DOHH2 (cell line): Measurements from ENCODE around the gene WTIP.
"Not testable (repeated sequence)": the region's sequence is repeated elsewhere in the genome, so short reads cannot be mapped to it uniquely, and the experiment has no call there.

Experiments
- H3F3A ChIP-seq: fragments of 200-600 bp; sonication (generic), shearing (Covaris generic); 2 replicates; pipeline ENCODE4 v1.6.0; 2016; ENCODE audit warnings: antibody characterized with exemption, mild to moderate bottlenecking; ENCODE audit not compliant: control insufficient read depth, insufficient read depth
- H3K27ac ChIP-seq: fragments of 200-600 bp; sonication (generic); 2 replicates; pipeline ENCODE4 v1.5.1; 2014; ENCODE audit warnings: low read depth, mild to moderate bottlenecking, low read length, moderate library complexity
- H3K27me3 ChIP-seq: fragments of 200-600 bp; sonication (generic); 2 replicates; pipeline ENCODE4 v1.6.1; 2014; ENCODE audit warnings: mild to moderate bottlenecking, low read length, mixed read lengths; ENCODE audit not compliant: control insufficient read depth
- H3K36me3 ChIP-seq: fragments of 200-600 bp; sonication (generic); 2 replicates; pipeline ENCODE4 v1.6.1; 2014; ENCODE audit warnings: mild to moderate bottlenecking, low read length, moderate library complexity, mixed read lengths; ENCODE audit not compliant: control insufficient read depth
- H3K4me1 ChIP-seq: fragments of 200-600 bp; sonication (generic); 2 replicates; pipeline ENCODE4 v1.6.1; 2014; ENCODE audit warnings: mild to moderate bottlenecking, low read length, mixed read lengths; ENCODE audit not compliant: control insufficient read depth
- H3K4me2 ChIP-seq: fragments of 200-600 bp; sonication (generic); 2 replicates; pipeline ENCODE4 v1.6.0; 2014; ENCODE audit warnings: mild to moderate bottlenecking, low read length, moderate library complexity
- H3K4me3 ChIP-seq: fragments of 200-600 bp; sonication (generic); 2 replicates; pipeline ENCODE4 v1.5.1; 2014; ENCODE audit warnings: mild to moderate bottlenecking, low read length, mixed read lengths
- H3K79me2 ChIP-seq: fragments of 200-600 bp; sonication (generic); 2 replicates; pipeline ENCODE4 v1.6.1; 2014; ENCODE audit warnings: mild to moderate bottlenecking, low read length, mixed read lengths; ENCODE audit not compliant: control insufficient read depth
- H3K9me2 ChIP-seq: fragments of 200-600 bp; sonication (generic); replicated peaks from 2 replicates; pipeline ENCODE4 v1.6.1; 2014; ENCODE audit warnings: mild to moderate bottlenecking, low read length, mixed read lengths; ENCODE audit not compliant: control insufficient read depth
- H3K9me3 ChIP-seq: fragments of 200-600 bp; sonication (generic); 2 replicates; pipeline ENCODE4 v1.6.1; 2014; ENCODE audit warnings: antibody characterized with exemption, low read length, mixed read lengths; ENCODE audit not compliant: control insufficient read depth, insufficient read depth
- H4K20me1 ChIP-seq: fragments of 200-600 bp; sonication (generic); 2 replicates; pipeline ENCODE4 v1.6.0; 2014; ENCODE audit warnings: low read depth, mild to moderate bottlenecking, antibody characterized with exemption, low read length, moderate library complexity; ENCODE audit not compliant: control insufficient read depth, insufficient read depth
- CTCF ChIP-seq: fragments of 200-600 bp; sonication (generic); IDR thresholded peaks from one replicate; pipeline ENCODE4 v1.5.1; 2014; ENCODE audit warnings: antibody characterized with exemption, mild to moderate bottlenecking, low read depth, low read length; ENCODE audit not compliant: poor library complexity, severe bottlenecking
- EZH2phosphoT487 ChIP-seq: fragments of 200-600 bp; sonication (generic); IDR thresholded peaks from 2 replicates; pipeline ENCODE4 v1.6.1; 2017; ENCODE audit warnings: borderline replicate concordance, mild to moderate bottlenecking, antibody characterized with exemption, low read length, moderate library complexity, mixed read lengths

WTIP gene

GRCh38 chr19:34459614-34460013 is 21.9 kb upstream of the WTIP start:
- Histone ChIP-seq H3K4me2 (no peak overlapping the region), H3K27ac (no peak overlapping the region), H3K27me3 (no peaks in the 10 kb centered on the region), H3K4me1 (no peaks in the 10 kb centered on the region), H4K20me1 (peaks cover 20% of the 10 kb centered on the region; the same call in 1 of the 2 replicates), H3K9me2 (no peaks in the 10 kb centered on the region), H3F3A (peaks cover 10% of the 10 kb centered on the region), H3K4me3 (no peak overlapping the region), H3K79me2 (peaks cover 54% of the 10 kb centered on the region), H3K9me3 (no peaks in the 10 kb centered on the region), H3K36me3 (peaks cover 83% of the 10 kb centered on the region)
- no peak for TF ChIP-seq CTCF
- no peak for TF ChIP-seq EZH2phosphoT487

- no peaks in the 10 kb centered on the region for H3K27me3 ChIP-seq
- H3K9me2 ChIP-seq: no peaks in the 10 kb centered on the region
- H3K79me2 ChIP-seq: peaks cover 47% of the 10 kb centered on the region
- H3K4me2 ChIP-seq: no peak overlapping the region
- peaks cover 20% of the 10 kb centered on the region; the same call in 1 of the 2 replicates for H4K20me1 ChIP-seq
- H3K36me3 ChIP-seq: peaks cover 89% of the 10 kb centered on the region
- H3K27ac ChIP-seq: no peak overlapping the region
- TF ChIP-seq CTCF (no peak), EZH2phosphoT487 (no peak)
- no peaks in the 10 kb centered on the region for H3K9me3 ChIP-seq
- H3F3A ChIP-seq: peaks cover 10% of the 10 kb centered on the region
- no peak overlapping the region for H3K4me3 ChIP-seq
- H3K4me1 ChIP-seq: no peaks in the 10 kb centered on the region
Measured at GRCh38 chr19:34461375-34462100, 20.0 kb upstream of the WTIP start.

GRCh38 chr19:34464785-34465184 is 16.8 kb upstream of the WTIP start:
- Histone ChIP-seq H3K79me2 (peaks cover 25% of the 10 kb centered on the region), H3K36me3 (peaks cover 98% of the 10 kb centered on the region), H4K20me1 (peaks cover 12% of the 10 kb centered on the region; the same call in 1 of the 2 replicates)
- not testable (repeated sequence) for H3K4me3 ChIP-seq, H3K27ac ChIP-seq, H3K27me3 ChIP-seq, H3K4me1 ChIP-seq, H3K4me2 ChIP-seq, H3K9me3 ChIP-seq, H3K9me2 ChIP-seq, H3F3A ChIP-seq

- Histone ChIP-seq H3K4me3 (no peak overlapping the region), H3K4me1 (no peaks in the 10 kb centered on the region), H3K4me2 (no peak overlapping the region), H3K36me3 (peaks cover 91% of the 10 kb centered on the region), H3K27me3 (no peaks in the 10 kb centered on the region), H3K9me3 (no peaks in the 10 kb centered on the region), H3K79me2 (no peaks in the 10 kb centered on the region), H4K20me1 (peaks cover 3% of the 10 kb centered on the region; the same call in 1 of the 2 replicates), H3F3A (peaks cover 17% of the 10 kb centered on the region), H3K27ac (no peak overlapping the region), H3K9me2 (no peaks in the 10 kb centered on the region)
- no peak for TF ChIP-seq CTCF
- TF ChIP-seq EZH2phosphoT487: no peak
Measured at GRCh38 chr19:34468409-34468808, 13.1 kb upstream of the WTIP start.

- not testable (repeated sequence) for H3K27ac ChIP-seq, H3K9me3 ChIP-seq, H3K27me3 ChIP-seq, H3K4me1 ChIP-seq, H3K79me2 ChIP-seq, H3K9me2 ChIP-seq, H4K20me1 ChIP-seq, H3K4me2 ChIP-seq, H3K4me3 ChIP-seq
- Histone ChIP-seq H3F3A (peaks cover 17% of the 10 kb centered on the region), H3K36me3 (peaks cover 85% of the 10 kb centered on the region)
Measured at GRCh38 chr19:34469026-34469425, 12.5 kb upstream of the WTIP start.
